ENCODE results near the gene PITPNC1. TPM values are rescaled to one million over a fixed set of nuclear protein-coding genes. Genes with fewer than 3 reads are reported as not detected.

PITPNC1 gene
- total and polyA plus RNA-seq, 2 donors (not counting 3 experiments of a cell fraction or from before 2014, with no cell fraction given), result 2.4 to 9.6 TPM

GRCh38 chr17:67633751-67634211, 256.7 kb downstream of the PITPNC1 start:
- ChIA-PET CTCF (interaction anchor here (1.0 to 2.6 kb wide), 5 partner anchors 10 to 258 kb away, joined by 3 to 18 read pairs (median 4); no protein-coding TSS in a partner anchor), POLR2A (no interaction called here)
- peaks cover 13% of the 10 kb centered on the region for H3K4me1 ChIP-seq (ENCODE audit: control insufficient read depth, extremely low read depth, insufficient read depth, low read length)
- no peaks in the 10 kb centered on the region for H3K79me2 ChIP-seq (ENCODE audit: control insufficient read depth, insufficient read depth, low read length)
- H3K27ac ChIP-seq (ENCODE audit: insufficient read depth, low read depth, low read length), result peak overlapping the region; percentile 50
- no peaks in the 10 kb centered on the region for H3K27me3 ChIP-seq (ENCODE audit: control insufficient read depth in 2 of 2, insufficient read depth in 2 of 2, low read length in 2 of 2)
- BruUV-seq (replicated peaks), result no TSS peak
- peak overlapping the region; percentile 12 for H2AFZ ChIP-seq (ENCODE audit: low read depth, low read length)
- no peaks in the 10 kb centered on the region for H3K36me3 ChIP-seq (ENCODE audit: control insufficient read depth in 2 of 2, extremely low read depth in 1 of 2, insufficient read depth in 2 of 2, low read length in 2 of 2)
- H3K4me2 ChIP-seq (ENCODE audit: insufficient read depth, low read length), result peak overlapping the region; percentile 40
- DNase-seq (ENCODE audit: low read depth, low spot score) (peak; percentile 89), FAIRE-seq (peak; percentile 93)
- no peaks in the 10 kb centered on the region for H4K20me1 ChIP-seq (replicated peaks; ENCODE audit: control insufficient read depth, extremely low read depth, insufficient read depth, low read length)
- H3K9me3 ChIP-seq (replicated peaks; ENCODE audit: control insufficient read depth, insufficient read depth, low read length), result no peaks in the 10 kb centered on the region
- dilution Hi-C loops (cut with MboI; ENCODE audit: extremely low pct_ligation_motif_present, low sequenced_read_pairs), result no loop called here
- intact Hi-C loops (cut with micrococcal nuclease), result loop anchor here (5.0 kb wide), 1 partner anchor 54 kb away; no protein-coding TSS in a partner anchor
- H3K9me1 ChIP-seq (replicated peaks; ENCODE audit: control insufficient read depth, extremely low read depth, insufficient read depth, low read length), result no peaks in the 10 kb centered on the region
- H3K4me3 ChIP-seq (replicated peaks in 1 of 3; ENCODE audit: insufficient read depth in 1 of 3, low read depth in 1 of 3, low read length in 3 of 3), result no peak overlapping the region
- peak overlapping the region; percentile 22 for H3K9ac ChIP-seq (replicated peaks; ENCODE audit: extremely low read depth, insufficient read depth, low read length)
- TF ChIP-seq MYC (IDR thresholded peaks at IDR 0.05; ENCODE audit: low read depth, low read length) (no peak), JUN (IDR thresholded peaks at IDR 0.05; ENCODE audit: borderline replicate concordance, insufficient read depth, insufficient read length, low read depth) (peak; percentile 45), EZH2 (IDR thresholded peaks at IDR 0.05; ENCODE audit: borderline replicate concordance, low read depth, low read length, severe bottlenecking) (no peak), CTCF (IDR thresholded peaks at IDR 0.05; ENCODE audit: extremely low read depth in 1 of 2, insufficient read depth in 1 of 2, low read depth in 1 of 2, low read length in 2 of 2) (no peak), POLR2AphosphoS5 (IDR thresholded peaks at IDR 0.05; ENCODE audit: insufficient read depth, low read depth, low read length) (peak; percentile 18), FOS (IDR thresholded peaks at IDR 0.05; ENCODE audit: borderline replicate concordance, insufficient read depth, low read length) (peak; percentile 89), POLR2A (IDR thresholded peaks at IDR 0.05; ENCODE audit: low read depth, low read length) (no peak), MAX (IDR thresholded peaks at IDR 0.05; ENCODE audit: insufficient read depth, insufficient read length) (no peak), GATA2 (IDR thresholded peaks at IDR 0.05; ENCODE audit: insufficient read depth, insufficient read length, low read depth, low read length) (no peak)

Data from endothelial cell of umbilical vein (primary cell).